ENCODE measurements around the gene CASK. TPM values are rescaled to one million over a fixed set of nuclear protein-coding genes. Genes with fewer than 3 reads are reported as not detected.

The CASK gene
- total RNA-seq, 1 experiment from 2014 or later: 33.5 TPM

DNA sequence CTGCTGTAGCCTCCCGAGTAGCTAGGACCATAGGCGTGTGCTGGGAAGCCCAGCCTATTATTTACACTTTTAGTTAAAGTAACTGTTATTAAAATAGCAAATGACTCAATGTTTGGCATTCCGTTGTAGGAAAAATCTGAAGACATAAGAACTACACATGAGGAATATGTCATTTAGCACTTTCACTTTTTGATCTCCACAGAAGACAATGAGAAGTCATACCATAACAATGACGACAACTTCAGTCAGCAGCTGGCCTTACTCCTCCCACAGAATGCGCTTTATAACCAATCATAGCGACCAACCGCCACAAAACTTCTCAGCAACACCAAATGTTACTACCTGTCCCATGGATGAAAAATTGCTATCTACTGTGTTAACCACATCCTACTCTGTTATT is 227.9 kb downstream of the CASK start:
- peaks cover 5% of the 10 kb centered on the region for H3K4me1 ChIP-seq (ENCODE audit: insufficient read depth, low read length, poor library complexity, severe bottlenecking)
- TF ChIP-seq EZH2 (IDR thresholded peaks at IDR 0.05; ENCODE audit: borderline replicate concordance, low read depth, low read length, poor library complexity, severe bottlenecking) (no peak), CTCF (conservative IDR thresholded peaks at IDR 0.05; ENCODE audit: low read depth, low read length) (no peak)
- no peak overlapping the region for H3K27ac ChIP-seq (ENCODE audit: low read depth, low read length, poor library complexity, severe bottlenecking)
- intact Hi-C loops (cut with micrococcal nuclease; ENCODE audit: unreplicated experiment): no loop called here
- no TSS peak for BruUV-seq (replicated peaks)
- no peaks in the 10 kb centered on the region for H3K27me3 ChIP-seq (replicated peaks; ENCODE audit: insufficient read depth, low read depth, low read length, poor library complexity)
- ChIA-PET POLR2A (ENCODE audit: low non-redundant PET) (no interaction called here), CTCF (no interaction called here)
- no peak for DNase-seq (ENCODE audit: low spot score)
- no peak overlapping the region for H3K4me3 ChIP-seq (ENCODE audit: low read depth, low read length, poor library complexity, severe bottlenecking)
- no peaks in the 10 kb centered on the region for H3K36me3 ChIP-seq (ENCODE audit: insufficient read depth, low read length, poor library complexity, severe bottlenecking)
- no peaks in the 10 kb centered on the region for H3K9me3 ChIP-seq (ENCODE audit: low read depth, low read length, poor library complexity, severe bottlenecking)

GRCh38 chrX:41693024-41693423 is 230.3 kb downstream of the CASK start:
- POLR2A ChIA-PET (ENCODE audit: low non-redundant PET): no interaction called here
- no peak for DNase-seq (ENCODE audit: low spot score)
- no peaks in the 10 kb centered on the region for H3K36me3 ChIP-seq (ENCODE audit: insufficient read depth, low read length, poor library complexity, severe bottlenecking)
- CTCF ChIA-PET: no interaction called here
- H3K4me3 ChIP-seq (ENCODE audit: low read depth, low read length, poor library complexity, severe bottlenecking): no peak overlapping the region
- no peak for TF ChIP-seq CTCF (conservative IDR thresholded peaks at IDR 0.05; ENCODE audit: low read depth, low read length)
- TF ChIP-seq EZH2 (IDR thresholded peaks at IDR 0.05; ENCODE audit: borderline replicate concordance, low read depth, low read length, poor library complexity, severe bottlenecking): no peak
- H3K27ac ChIP-seq (ENCODE audit: low read depth, low read length, poor library complexity, severe bottlenecking): no peak overlapping the region
- intact Hi-C loops (cut with micrococcal nuclease; ENCODE audit: unreplicated experiment): no loop called here
- peaks cover 5% of the 10 kb centered on the region for H3K4me1 ChIP-seq (ENCODE audit: insufficient read depth, low read length, poor library complexity, severe bottlenecking)
- no TSS peak for BruUV-seq (replicated peaks)
- H3K27me3 ChIP-seq (replicated peaks; ENCODE audit: insufficient read depth, low read depth, low read length, poor library complexity): no peaks in the 10 kb centered on the region
- H3K9me3 ChIP-seq (ENCODE audit: low read depth, low read length, poor library complexity, severe bottlenecking): no peaks in the 10 kb centered on the region

- Histone ChIP-seq H3K4me3 (ENCODE audit: low read depth, low read length, poor library complexity, severe bottlenecking) (no peak overlapping the region), H3K27me3 (replicated peaks; ENCODE audit: insufficient read depth, low read depth, low read length, poor library complexity) (no peaks in the 10 kb centered on the region), H3K27ac (ENCODE audit: low read depth, low read length, poor library complexity, severe bottlenecking) (peak overlapping the region; percentile 35), H3K36me3 (ENCODE audit: insufficient read depth, low read length, poor library complexity, severe bottlenecking) (no peaks in the 10 kb centered on the region), H3K4me1 (ENCODE audit: insufficient read depth, low read length, poor library complexity, severe bottlenecking) (peaks cover 5% of the 10 kb centered on the region), H3K9me3 (ENCODE audit: low read depth, low read length, poor library complexity, severe bottlenecking) (no peaks in the 10 kb centered on the region)
- DNase-seq (ENCODE audit: low spot score): peak; percentile 76
- ChIA-PET POLR2A (ENCODE audit: low non-redundant PET) (interaction anchor here (0.6 kb wide), 1 partner anchor 1460 kb away, joined by 3 read pairs; no protein-coding TSS in a partner anchor), CTCF (no interaction called here)
- TF ChIP-seq CTCF (conservative IDR thresholded peaks at IDR 0.05; ENCODE audit: low read depth, low read length): no peak
- TF ChIP-seq EZH2 (IDR thresholded peaks at IDR 0.05; ENCODE audit: borderline replicate concordance, low read depth, low read length, poor library complexity, severe bottlenecking): no peak
- intact Hi-C loops (cut with micrococcal nuclease; ENCODE audit: unreplicated experiment): no loop called here
- no TSS peak for BruUV-seq (replicated peaks)
Observed at GRCh38 chrX:41692162-41692749, 231.1 kb downstream of the CASK start.

Measured in A673 (cell line).